IPS DF 6.9 (cell line): ENCODE measurements around the gene DMC1.

Source experiments
- DNase-seq: peaks from one replicate; pipeline ENCODE4 v3.0.0-alpha.2; 2013; ENCODE audit warnings: low read depth, low spot score
- H3K27ac ChIP-seq: one replicate; pipeline ENCODE4 v1.5.1; 2013; ENCODE audit warnings: low read length, control low read depth
- H3K27me3 ChIP-seq: 2 replicates; pipeline ENCODE4 v1.6.1; 2013; ENCODE audit warnings: mild to moderate bottlenecking, low read length; ENCODE audit not compliant: control insufficient read depth, insufficient read depth
- H3K36me3 ChIP-seq: 2 replicates; pipeline ENCODE4 v1.6.1; 2013; ENCODE audit warnings: low read length; ENCODE audit not compliant: control insufficient read depth, insufficient read depth
- H3K4me1 ChIP-seq: 2 replicates; pipeline ENCODE4 v1.6.1; 2013; ENCODE audit warnings: low read length; ENCODE audit not compliant: control insufficient read depth, insufficient read depth
- H3K4me3 ChIP-seq: 2 replicates; pipeline ENCODE4 v1.5.1; 2013; ENCODE audit warnings: mild to moderate bottlenecking, low read length
- H3K9me3 ChIP-seq: 2 replicates; pipeline ENCODE4 v1.6.1; 2013; ENCODE audit warnings: low read length, inconsistent platforms; ENCODE audit not compliant: control insufficient read depth, insufficient read depth
- WGBS: extraction: QIAGEN DNeasy Blood & Tissue Kit; methylation state at CpG from one replicate; pipeline ENCODE4 v1.1.7; 2013; ENCODE audit warnings: mixed read lengths, missing lambda C conversion rate; ENCODE audit not compliant: insufficient read length, insufficient coverage; 5-methylcytosine and 5-hydroxymethylcytosine counted together

The DMC1 gene

GRCh38 chr22:38469306-38469781 lies 100.6 kb downstream of the DMC1 start:
- no CpG with 5 or more reads among the region's 6 CpGs for WGBS
- Histone ChIP-seq H3K27ac (no peak overlapping the region), H3K4me3 (no peak overlapping the region), H3K4me1 (0 out of 2 replicates have a peak, but pooled peaks cover 2% of the 10 kb centered on the region), H3K9me3 (no peaks in the 10 kb centered on the region), H3K27me3 (no peaks in the 10 kb centered on the region; the same call in 1 of the 2 replicates), H3K36me3 (no peaks in the 10 kb centered on the region)
- no peak for DNase-seq
